ENCODE measurements around the gene DNAJB4. TPM values are rescaled to one million over a fixed set of nuclear protein-coding genes. Genes with fewer than 3 reads are reported as not detected.

Gene DNAJB4
- total and polyA plus RNA-seq, 2 of the 13 experiments (the other 11 are each of a cell fraction or from before 2014, with no cell fraction given), result 4.4 to 18.6 TPM

DNA sequence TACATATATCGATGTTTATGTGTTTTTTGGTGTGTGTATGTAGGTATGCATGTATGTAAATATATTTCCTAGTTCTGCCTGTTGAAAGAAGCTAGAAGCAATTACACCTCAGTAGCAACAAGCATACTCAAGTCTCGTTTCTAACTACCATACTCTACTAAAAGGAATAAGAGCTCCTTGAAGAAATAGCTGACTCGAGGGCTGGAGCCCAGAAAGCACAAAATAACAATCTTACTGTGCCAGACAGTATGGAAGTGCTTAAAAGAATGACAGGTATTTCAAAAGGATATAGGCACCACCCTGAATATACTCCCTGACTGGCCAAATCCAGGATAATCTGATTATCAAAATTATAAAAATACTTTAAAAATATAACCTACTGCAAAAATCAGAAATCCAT lies 49.0 kb upstream of the DNAJB4 start:
- in situ Hi-C loops (cut with HindIII; ENCODE audit: extremely low pct_ligation_motif_present, low pct_unique_long_range_greater_than_20kb) (no loop called here), intact Hi-C loops (cut with micrococcal nuclease; ENCODE audit: unreplicated experiment) (no loop called here)
- Histone ChIP-seq H3K9me3 (ENCODE audit: low read length) (no peaks in the 10 kb centered on the region), H3K4me3 (replicated peaks in 1 of 3; ENCODE audit: insufficient read depth in 1 of 3, low read depth in 2 of 3, low read length in 3 of 3) (no peak overlapping the region), H3K79me2 (ENCODE audit: insufficient read depth, low read length) (peaks cover 2% of the 10 kb centered on the region), H3K27ac (ENCODE audit: extremely low read length, insufficient read depth, low read length) (no peak overlapping the region), H3K4me1 (ENCODE audit: insufficient read depth, low read length) (no peaks in the 10 kb centered on the region), H3K27me3 (ENCODE audit: control insufficient read depth in 1 of 2, insufficient read depth in 2 of 2, low read length in 2 of 2) (no peaks in the 10 kb centered on the region), H3K4me2 (ENCODE audit: low read depth, low read length) (no peak overlapping the region), H2AFZ (ENCODE audit: low read length) (no peak overlapping the region), H4K20me1 (ENCODE audit: insufficient read depth, low read length) (peaks cover 4% of the 10 kb centered on the region; the same call in 1 of the 2 replicates), H3K36me3 (replicated peaks in 1 of 2; ENCODE audit: control insufficient read depth in 1 of 2, insufficient read depth in 2 of 2, low read length in 2 of 2) (peaks cover 33 to 84% of the 10 kb centered on the region in 2 experiments), H3K9ac (ENCODE audit: insufficient read depth, low read depth, low read length) (no peak overlapping the region)
- no TSS peak for BruUV-seq (replicated peaks)
- TF ChIP-seq ZNF276 (CRISPR knock-in tag; IDR thresholded peaks at IDR 0.05; ENCODE audit: low read depth) (no peak), ZNF777 (CRISPR knock-in tag; IDR thresholded peaks at IDR 0.05) (no peak), BORCS8-MEF2B (CRISPR knock-in tag; IDR thresholded peaks at IDR 0.05) (no peak), ZNF414 (CRISPR knock-in tag; IDR thresholded peaks at IDR 0.05) (no peak), ZBTB21 (CRISPR knock-in tag; IDR thresholded peaks at IDR 0.05) (no peak), SETDB1 (CRISPR knock-in tag; IDR thresholded peaks at IDR 0.05; ENCODE audit: borderline replicate concordance) (no peak), ZNF577 (CRISPR knock-in tag; IDR thresholded peaks at IDR 0.05; ENCODE audit: borderline replicate concordance, low read depth) (no peak), ZBTB25 (CRISPR knock-in tag; IDR thresholded peaks at IDR 0.05) (no peak), ZNF382 (CRISPR knock-in tag; IDR thresholded peaks at IDR 0.05; ENCODE audit: borderline replicate concordance) (no peak), ARNT2 (CRISPR knock-in tag; IDR thresholded peaks at IDR 0.05; ENCODE audit: low read depth) (no peak), ESRRA (CRISPR knock-in tag; IDR thresholded peaks at IDR 0.05; ENCODE audit: low read depth) (no peak), ZC3H4 (CRISPR knock-in tag; IDR thresholded peaks at IDR 0.05; ENCODE audit: borderline replicate concordance) (no peak), ZNF225 (CRISPR knock-in tag; IDR thresholded peaks at IDR 0.05) (no peak), ZNF598 (CRISPR knock-in tag; IDR thresholded peaks at IDR 0.05; ENCODE audit: borderline replicate concordance) (no peak), RELA (CRISPR knock-in tag; IDR thresholded peaks at IDR 0.05) (no peak)
- TF ChIP-seq, protein P1, sequence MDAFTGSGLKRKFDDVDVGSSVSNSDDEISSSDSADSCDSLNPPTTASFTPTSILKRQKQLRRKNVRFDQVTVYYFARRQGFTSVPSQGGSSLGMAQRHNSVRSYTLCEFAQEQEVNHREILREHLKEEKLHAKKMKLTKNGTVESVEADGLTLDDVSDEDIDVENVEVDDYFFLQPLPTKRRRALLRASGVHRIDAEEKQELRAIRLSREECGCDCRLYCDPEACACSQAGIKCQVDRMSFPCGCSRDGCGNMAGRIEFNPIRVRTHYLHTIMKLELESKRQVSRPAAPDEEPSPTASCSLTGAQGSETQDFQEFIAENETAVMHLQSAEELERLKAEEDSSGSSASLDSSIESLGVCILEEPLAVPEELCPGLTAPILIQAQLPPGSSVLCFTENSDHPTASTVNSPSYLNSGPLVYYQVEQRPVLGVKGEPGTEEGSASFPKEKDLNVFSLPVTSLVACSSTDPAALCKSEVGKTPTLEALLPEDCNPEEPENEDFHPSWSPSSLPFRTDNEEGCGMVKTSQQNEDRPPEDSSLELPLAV (CRISPR knock-in tag; conservative IDR thresholded peaks at IDR 0.05; ENCODE audit: low read depth), result no peak
- 96% methylated on average over 3 of the region's 3 CpGs for WGBS (ENCODE audit: low lambda C conversion rate)
- CTCF ChIA-PET (ENCODE audit: low intra/inter-chr PET ratio, low total read pairs), result no interaction called here
- ATAC-seq, result no peak
- POLR2A ChIA-PET, result interaction anchor here (1.3 kb wide), 1 partner anchor 23 kb away, joined by 4 read pairs; the partner anchor contains the start of gene FUBP1
- no peak for FAIRE-seq
- DNase-seq (ENCODE audit: low spot score), result no peak
